HG03060 (cell line): ENCODE data around the gene CDKL4.
A peak's percentile ranks its signal among the peaks of the same experiment; 100 is the strongest.
"Not testable (repeated sequence)": the region's sequence is repeated elsewhere in the genome, so short reads cannot be mapped to it uniquely, and the experiment has no call there.

Source experiments
- ATAC-seq: cut with Tn5 transposase; IDR thresholded peaks from one replicate; pipeline ENCODE4 v1.9.1; 2021; ENCODE audit warnings: low read depth, moderate number of reproducible peaks; ENCODE audit not compliant: unreplicated experiment

The CDKL4 gene

GRCh38 chr2:39146630-39147029 lies 97.1 kb downstream of the CDKL4 start:
- ATAC-seq = no peak

- no peak for ATAC-seq
Measured at GRCh38 chr2:39145906-39146421, 97.8 kb downstream of the CDKL4 start.

GRCh38 chr2:39144416-39144815 lies 99.4 kb downstream of the CDKL4 start:
- no peak for ATAC-seq

GRCh38 chr2:39142904-39143605 lies 100.7 kb downstream of the CDKL4 start:
- no peak for ATAC-seq

- ATAC-seq = peak; percentile 48
Measured at GRCh38 chr2:39141334-39142271, 102.2 kb downstream of the CDKL4 start.

- ATAC-seq = peak; percentile 13
Measured at GRCh38 chr2:39140948-39141333, 102.8 kb downstream of the CDKL4 start.

GRCh38 chr2:39140322-39140847 lies 103.4 kb downstream of the CDKL4 start:
- no peak for ATAC-seq

- no peak for ATAC-seq
Measured at GRCh38 chr2:39139511-39140237, 104.1 kb downstream of the CDKL4 start.

GRCh38 chr2:39138837-39139211 lies 104.9 kb downstream of the CDKL4 start:
- ATAC-seq = no peak

- not testable (repeated sequence) for ATAC-seq
Measured at GRCh38 chr2:39138187-39138836, 105.5 kb downstream of the CDKL4 start.

- ATAC-seq = no peak
Measured at GRCh38 chr2:39136799-39137198, 107.0 kb downstream of the CDKL4 start.

GRCh38 chr2:39135690-39136259 lies 108.0 kb downstream of the CDKL4 start:
- no peak for ATAC-seq

GRCh38 chr2:39133215-39133851 lies 110.4 kb downstream of the CDKL4 start:
- no peak for ATAC-seq

- ATAC-seq = peak; percentile 32
Measured at GRCh38 chr2:39128919-39129391, 114.8 kb downstream of the CDKL4 start.

GRCh38 chr2:39127973-39128372 lies 115.8 kb downstream of the CDKL4 start:
- peak; percentile 66 for ATAC-seq
